Ramos (cell line): ENCODE measurements around the gene ITSN1.

Source experiments
- in situ Hi-C: fragments of 300-500 bp; cut with MboI; formaldehyde crosslinking; loops from one replicate; pipeline ENCODE4 v1.14.3; 2022; ENCODE audit warnings: low sequenced_read_pairs; ENCODE audit not compliant: unreplicated experiment

Gene ITSN1

DNA sequence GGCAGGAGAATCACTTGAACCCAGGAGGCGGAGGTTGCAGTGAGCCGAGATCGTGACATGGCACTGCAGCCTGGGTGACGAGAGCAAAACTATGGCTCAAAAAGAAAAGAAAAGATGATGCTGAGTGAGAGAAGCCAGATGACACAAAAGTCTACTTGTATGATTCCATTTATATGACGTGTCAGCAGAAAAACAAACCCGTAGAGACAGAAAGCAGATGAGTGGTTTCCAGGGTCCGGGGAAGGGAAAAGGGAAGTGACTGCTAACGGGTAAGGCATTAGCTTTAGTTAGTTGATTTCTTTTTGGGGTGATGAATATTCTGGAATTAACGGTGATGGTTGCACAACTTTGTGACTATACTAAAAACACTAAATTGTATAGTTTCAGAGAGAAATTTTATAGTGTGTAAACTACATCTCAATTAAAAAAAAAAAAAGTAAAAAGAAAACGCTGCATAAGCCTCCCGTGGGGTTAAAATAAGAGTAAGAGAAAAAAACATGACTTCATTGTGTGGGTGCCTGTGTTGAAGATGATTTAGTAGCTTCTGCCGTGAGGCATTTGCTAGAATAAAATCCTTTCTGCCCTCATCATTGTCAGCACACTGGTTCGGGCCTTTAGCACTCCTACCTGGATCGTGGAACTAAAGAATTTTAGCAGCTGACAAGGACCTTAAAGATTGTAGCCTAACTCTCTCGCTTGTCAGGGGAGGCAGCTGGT lies 298.0 kb downstream of the ITSN1 start:
- in situ Hi-C loops: no loop called here

DNA sequence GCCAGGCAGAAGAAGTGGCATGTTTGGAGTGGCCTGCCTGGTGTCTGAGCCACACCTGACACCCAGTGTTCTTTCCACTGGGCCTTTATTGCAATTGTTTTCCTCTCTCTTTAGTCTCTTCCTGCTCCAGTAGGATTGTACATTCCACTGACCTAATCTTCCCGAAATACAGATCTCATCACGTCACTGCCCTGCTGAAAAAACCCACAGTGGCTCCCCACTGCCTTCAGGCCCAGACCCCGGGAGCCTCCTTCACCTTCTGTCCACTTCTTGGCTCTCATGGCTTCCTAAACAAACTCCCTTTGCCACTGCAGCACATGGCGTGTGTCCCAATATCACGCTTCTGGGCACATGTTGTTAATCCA lies 298.6 kb downstream of the ITSN1 start:
- in situ Hi-C loops: no loop called here

DNA sequence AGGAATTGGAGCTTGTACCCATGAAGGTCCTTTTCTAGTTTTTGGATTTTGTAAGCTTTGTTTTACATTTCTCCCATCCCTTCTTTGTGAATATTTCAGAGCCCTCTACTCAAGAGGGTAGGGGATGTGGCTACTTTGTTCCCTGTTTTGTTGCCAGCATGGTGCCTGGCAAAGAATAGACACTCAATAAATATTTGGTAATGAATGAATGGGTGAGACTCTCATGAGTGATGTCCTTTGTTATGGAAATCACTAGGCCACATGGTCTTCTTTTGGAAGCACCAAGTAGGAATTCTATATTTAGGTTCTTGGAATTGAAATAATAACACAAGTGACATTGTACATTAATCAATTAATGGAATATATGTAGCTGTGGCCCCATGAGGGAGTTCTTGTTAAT lies 300.1 kb downstream of the ITSN1 start:
- in situ Hi-C loops: no loop called here

DNA sequence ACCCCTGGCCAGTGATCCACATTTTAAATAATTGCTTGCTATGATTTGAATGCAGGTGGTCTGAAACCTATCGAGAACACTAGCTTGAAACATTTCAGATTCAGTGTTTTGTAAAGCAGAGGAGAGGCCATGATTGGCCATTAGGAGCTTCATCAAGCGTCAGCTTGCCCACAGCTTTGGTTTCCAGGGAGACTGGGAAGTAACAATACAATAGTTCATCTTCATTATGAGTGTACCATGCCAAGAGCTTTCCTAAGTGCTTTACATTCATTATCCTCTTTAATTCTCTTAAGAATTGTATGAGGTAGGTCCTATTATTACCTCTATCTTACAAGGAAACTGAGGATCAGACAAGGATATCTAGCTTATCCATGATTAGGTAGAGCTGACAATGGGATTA lies 301.0 kb downstream of the ITSN1 start:
- in situ Hi-C loops: no loop called here

DNA sequence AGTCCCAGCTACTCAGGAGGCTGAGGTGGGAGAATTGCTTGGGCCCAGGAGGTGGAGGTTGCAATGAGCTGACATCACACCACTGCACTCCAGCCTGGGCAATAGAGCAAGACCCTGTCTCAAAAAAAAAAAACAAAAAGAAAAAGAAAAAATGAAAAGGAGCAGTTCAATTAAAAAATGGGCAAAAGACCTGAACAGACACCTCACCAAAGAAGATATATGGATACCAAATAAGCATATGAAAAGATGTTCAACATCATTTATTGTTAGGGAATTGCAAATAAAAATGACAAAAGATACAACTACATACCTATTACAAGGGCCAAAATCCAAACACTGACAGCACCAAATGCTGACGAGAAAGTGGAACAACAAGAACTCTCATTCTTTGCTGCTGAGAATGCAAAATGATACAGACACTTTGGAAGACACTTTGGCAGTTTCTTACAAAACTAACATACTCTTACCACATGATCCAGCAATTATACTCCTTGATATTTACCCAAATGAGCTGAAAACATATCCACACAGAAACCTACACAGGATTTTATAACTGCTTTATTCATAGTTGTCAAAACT lies 302.0 kb downstream of the ITSN1 start:
- in situ Hi-C loops: no loop called here

DNA sequence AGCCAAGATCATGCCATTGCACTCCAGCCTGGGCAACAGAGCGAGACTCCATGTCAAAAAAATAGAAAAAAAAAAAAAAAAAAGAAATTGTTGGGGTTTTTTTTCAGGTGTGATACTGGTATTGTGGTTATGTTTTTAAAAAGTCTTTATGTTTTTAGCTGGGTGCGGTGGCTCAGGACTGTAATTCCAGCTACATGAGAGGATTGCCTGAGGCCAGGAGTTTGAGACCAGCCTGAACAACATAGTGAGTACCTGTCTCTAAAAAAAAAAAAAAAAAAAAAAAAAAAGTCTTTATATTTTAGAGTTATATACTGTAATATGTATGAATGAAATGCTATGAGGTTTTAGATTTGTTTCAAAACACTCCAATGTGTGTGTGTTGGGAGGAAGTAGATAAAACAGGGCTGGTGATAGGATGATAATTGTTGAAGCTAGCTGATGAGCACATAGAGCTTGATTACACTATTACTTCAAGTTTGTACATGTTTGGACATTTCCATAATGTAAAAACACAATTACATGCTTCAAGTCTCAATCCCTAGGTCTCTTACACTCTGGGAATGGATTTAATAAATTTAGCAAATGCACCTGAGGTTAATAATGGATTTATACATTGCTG lies 303.5 kb downstream of the ITSN1 start:
- in situ Hi-C loops: no loop called here

DNA sequence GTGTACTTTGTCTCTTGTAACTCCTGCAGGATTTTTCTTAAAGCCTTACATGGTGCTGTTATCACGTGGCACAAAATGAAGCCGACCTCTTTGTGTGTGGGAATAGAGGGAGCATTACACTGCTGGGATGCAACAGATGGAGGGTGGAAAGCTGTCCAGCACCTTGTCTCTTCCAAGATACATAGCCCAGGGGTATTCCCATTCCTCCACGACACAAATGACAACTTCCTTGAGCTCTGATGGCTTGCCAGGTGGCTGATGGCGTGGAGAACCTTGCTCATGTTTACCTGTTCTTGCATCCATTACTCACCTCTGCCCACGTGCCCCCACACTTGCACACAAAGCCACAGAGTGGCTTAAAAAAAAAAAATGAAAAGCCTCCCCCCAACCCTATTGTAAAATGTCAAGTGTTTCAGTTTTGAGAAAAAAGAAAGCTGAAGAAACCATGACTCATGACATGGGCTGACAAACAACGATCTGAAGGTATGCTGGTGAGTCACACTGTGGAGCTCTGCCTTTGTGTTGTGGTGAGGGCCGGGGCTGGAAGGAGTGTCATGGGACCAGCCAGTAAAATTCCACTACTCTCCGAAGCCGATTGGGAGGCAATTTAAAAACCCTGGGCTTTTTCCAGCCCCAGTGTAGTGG lies 305.3 kb downstream of the ITSN1 start:
- in situ Hi-C loops: no loop called here

DNA sequence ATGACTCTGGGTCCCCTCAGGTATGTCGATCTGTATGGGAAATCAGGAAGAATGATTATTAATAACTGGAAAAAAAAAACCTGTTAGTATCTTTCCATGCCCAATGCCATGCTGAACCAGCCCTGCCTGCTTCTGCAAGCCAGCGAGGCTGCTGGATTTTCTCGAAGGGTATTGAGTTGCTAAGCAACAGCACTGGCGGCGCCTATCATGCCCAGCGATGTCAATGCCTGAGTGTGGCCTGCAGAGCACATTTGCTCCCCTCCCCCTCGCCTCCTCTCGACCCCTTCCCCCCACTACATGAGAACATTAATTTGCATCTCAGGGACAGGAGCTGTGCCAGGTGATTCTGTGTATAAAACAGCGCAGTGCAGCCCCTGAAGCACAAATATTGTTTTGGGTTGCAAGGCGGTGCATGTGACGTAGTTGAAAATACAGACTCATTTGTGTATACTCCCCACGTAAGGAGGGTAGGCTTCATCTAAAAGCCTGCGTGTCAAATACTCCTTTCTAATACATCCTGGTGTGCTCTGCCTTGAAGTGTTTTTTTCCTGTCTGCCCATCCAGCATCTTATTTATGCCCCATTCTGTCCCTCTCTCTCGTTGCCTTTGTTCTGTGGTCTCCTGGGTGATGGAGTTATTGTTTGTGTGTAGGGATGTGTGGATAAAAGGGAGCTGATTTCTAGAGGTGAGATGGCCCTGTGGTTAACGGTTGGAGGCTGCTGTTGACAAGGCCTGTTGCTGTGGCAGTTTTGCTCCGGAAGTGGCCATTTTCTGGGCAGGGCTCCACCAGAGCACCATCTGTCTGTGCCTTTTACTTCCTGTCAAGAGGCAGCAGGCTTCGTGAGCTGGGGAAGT lies 306.0 kb downstream of the ITSN1 start:
- in situ Hi-C loops: no loop called here

DNA sequence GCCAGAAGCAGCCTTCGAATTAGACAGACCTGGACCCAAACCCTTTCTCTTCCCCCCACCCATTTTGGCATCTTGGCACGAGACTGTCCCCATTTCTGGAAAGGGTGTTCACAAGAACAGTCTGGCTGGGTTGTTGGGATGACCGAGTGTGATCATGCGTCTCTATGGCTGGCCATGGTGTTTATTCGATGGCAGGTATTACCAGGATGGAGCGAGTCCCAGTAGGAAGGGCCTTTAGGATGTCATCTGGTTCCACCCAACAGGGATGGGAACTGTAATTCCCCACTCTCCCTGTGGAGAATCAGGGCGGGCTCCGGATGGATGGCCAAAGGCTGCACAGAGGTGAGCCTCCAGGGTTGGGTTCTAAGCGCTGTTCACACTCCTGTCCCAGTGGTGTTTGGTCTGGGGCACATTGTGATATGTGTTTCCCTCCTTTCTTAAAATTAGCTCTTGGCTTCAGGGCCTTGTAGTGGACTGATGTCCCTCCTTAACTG lies 306.7 kb downstream of the ITSN1 start:
- in situ Hi-C loops: no loop called here
